Measurements from ENCODE around the gene KATNAL1.

- TF ChIP-seq CTCF (optimal IDR thresholded peaks at IDR 0.05 in 1 of 3, IDR thresholded peaks at IDR 0.05 in 1 of 3, conservative IDR thresholded peaks at IDR 0.05 in 1 of 3; ENCODE audit: extremely low read depth in 1 of 3, insufficient read depth in 2 of 3, low read length in 3 of 3) (no peak), EZH2 (IDR thresholded peaks at IDR 0.05; ENCODE audit: low read length) (no peak)
These were observed 16.4 kb downstream of the KATNAL1 start for GRCh38 chr13:30290812-30291436.
